ENCODE results near the gene DALRD3.
A peak's percentile ranks its signal among the peaks of the same experiment; 100 is the strongest.

The DALRD3 gene

GRCh38 chr3:49004352-49005302, 13.8 kb downstream of the DALRD3 start:
- no peak for DNase-seq

GRCh38 chr3:49001155-49001554, 17.2 kb downstream of the DALRD3 start:
- DNase-seq = no peak

GRCh38 chr3:48999085-48999858, 19.1 kb downstream of the DALRD3 start:
- no peak for DNase-seq

- no peak for DNase-seq
Observed at GRCh38 chr3:48997714-48998637, 20.4 kb downstream of the DALRD3 start.

GRCh38 chr3:48997102-48997635, 21.2 kb downstream of the DALRD3 start:
- DNase-seq = no peak

- no peak for DNase-seq
Observed at GRCh38 chr3:48996640-48997039, 21.7 kb downstream of the DALRD3 start.

GRCh38 chr3:48993834-48994233, 24.5 kb downstream of the DALRD3 start:
- DNase-seq = no peak

GRCh38 chr3:48991851-48992545, 26.4 kb downstream of the DALRD3 start:
- no peak for DNase-seq

GRCh38 chr3:48990636-48991469, 27.5 kb downstream of the DALRD3 start:
- DNase-seq = peak; percentile 18

GRCh38 chr3:48989796-48990635, 28.4 kb downstream of the DALRD3 start, which contains the start of gene P4HTM:
TSS of gene P4HTM (plus strand) at chr3:48990241. CDS start at chr3:48990257, 16 bp downstream.
- peak; percentile 93 for DNase-seq

GRCh38 chr3:48989126-48989795, 29.1 kb downstream of the DALRD3 start:
- DNase-seq = no peak

GRCh38 chr3:48985831-48986376, 32.5 kb downstream of the DALRD3 start:
- no peak for DNase-seq

- DNase-seq = no peak
Observed at GRCh38 chr3:48984663-48985062, 33.7 kb downstream of the DALRD3 start.

- DNase-seq = no peak
Observed at GRCh38 chr3:48983096-48983495, 35.3 kb downstream of the DALRD3 start.

GRCh38 chr3:48982686-48983085, 35.7 kb downstream of the DALRD3 start:
- DNase-seq = no peak

- DNase-seq = no peak
Observed at GRCh38 chr3:48982016-48982415, 36.4 kb downstream of the DALRD3 start.

GRCh38 chr3:48980295-48980694, 38.1 kb downstream of the DALRD3 start:
- no peak for DNase-seq

- DNase-seq = no peak
Observed at GRCh38 chr3:48979451-48979850, 38.9 kb downstream of the DALRD3 start.
